Endothelial cell of umbilical vein (primary cell): ENCODE data around the gene GNB1. TPM values are rescaled to one million over a fixed set of nuclear protein-coding genes. Genes with fewer than 3 reads are reported as not detected.

ENCODE experiments used
- BruUV-seq: library from RNA; stranded (reverse); fragments of 400-500 nt; replicated peaks from 2 replicates; lab custom pipeline; 2021; lab: Mats Ljungman, UMichigan
- CTCF ChIA-PET: fragments of 300-600, 350-600 bp; sonication (Branson Sonifier 250); formaldehyde crosslinking; loops from one replicate; lab custom pipeline; 2021; ENCODE audit warnings: antibody characterized with exemption, inconsistent platforms; lab: Charles Lee
- POLR2A ChIA-PET: fragments of 300-600, 350-600 bp; sonication (Branson Sonifier 250); formaldehyde crosslinking; loops from one replicate; lab custom pipeline; 2021; ENCODE audit warnings: antibody characterized with exemption, inconsistent platforms; lab: Charles Lee
- DNase-seq: peaks from one replicate; pipeline ENCODE4 v3.0.0-alpha.2; 2011; ENCODE audit warnings: low read depth, low spot score
- FAIRE-seq: peaks from 2 replicates; lab custom pipeline; 2011; peaks lifted over from hg19 to GRCh38; lab: Jason Lieb, UNC
- H2AFZ ChIP-seq: 2 replicates; pipeline ENCODE4 v1.6.0; 2012; ENCODE audit warnings: low read depth, low read length, control low read depth, inconsistent platforms
- H3K27ac ChIP-seq: 2 replicates; pipeline ENCODE4 v1.5.1; 2011; ENCODE audit warnings: low read depth, mild to moderate bottlenecking, control low read depth, low read length, moderate library complexity; ENCODE audit not compliant: insufficient read depth
- H3K27me3 ChIP-seq, 2 experiments: 2 replicates each; pipeline versions ENCODE4 v1.6.0 to v1.6.1; 2011; ENCODE audit warnings: low read length in 2 of 2, mixed read lengths in 1 of 2; ENCODE audit not compliant: control insufficient read depth in 2 of 2, insufficient read depth in 2 of 2
- H3K36me3 ChIP-seq, 2 experiments: 2 replicates in 1 of 2; 3 replicates in 1 of 2; pipeline ENCODE4 v1.5.1; 2011; ENCODE audit warnings: low read length in 2 of 2, mild to moderate bottlenecking in 1 of 2, moderate library complexity in 1 of 2; ENCODE audit not compliant: control insufficient read depth in 2 of 2, insufficient read depth in 2 of 2; ENCODE audit errors: extremely low read depth in 1 of 2
- H3K4me1 ChIP-seq: 3 replicates; pipeline ENCODE4 v1.5.1; 2011; ENCODE audit warnings: mild to moderate bottlenecking, low read length; ENCODE audit not compliant: control insufficient read depth, insufficient read depth; ENCODE audit errors: extremely low read depth
- H3K4me2 ChIP-seq: 2 replicates; pipeline ENCODE4 v1.6.1; 2011; ENCODE audit warnings: low read length, control low read depth, mixed read lengths; ENCODE audit not compliant: insufficient read depth
- H3K4me3 ChIP-seq, 3 experiments: fragments of 200-600 bp in 1 of 3; sonication (generic), shearing (Covaris generic) in 1 of 3; replicated peaks in 1 of 3; 2 replicates each; pipeline ENCODE4 v1.5.1; 2011 to 2016; ENCODE audit warnings: control low read depth in 3 of 3, low read length in 3 of 3, mild to moderate bottlenecking in 2 of 3, inconsistent platforms in 1 of 3, low read depth in 1 of 3, moderate library complexity in 1 of 3; ENCODE audit not compliant: insufficient read depth in 1 of 3
- H3K79me2 ChIP-seq: 2 replicates; pipeline ENCODE4 v1.6.0; 2012; ENCODE audit warnings: low read length, inconsistent platforms; ENCODE audit not compliant: control insufficient read depth, insufficient read depth
- H3K9ac ChIP-seq: replicated peaks from 2 replicates; pipeline ENCODE3; 2011; ENCODE audit warnings: low read length, control low read depth; ENCODE audit not compliant: insufficient read depth; ENCODE audit errors: extremely low read depth
- H3K9me1 ChIP-seq: replicated peaks from 3 replicates; pipeline ENCODE4 v1.6.0; 2011; ENCODE audit warnings: mild to moderate bottlenecking, low read length; ENCODE audit not compliant: control insufficient read depth, insufficient read depth; ENCODE audit errors: extremely low read depth
- H3K9me3 ChIP-seq: replicated peaks from 2 replicates; pipeline ENCODE4 v1.5.1; 2012; ENCODE audit warnings: low read length, inconsistent platforms; ENCODE audit not compliant: control insufficient read depth, insufficient read depth
- H4K20me1 ChIP-seq: replicated peaks from 2 replicates; pipeline ENCODE3; 2011; ENCODE audit warnings: mild to moderate bottlenecking, low read length; ENCODE audit not compliant: control insufficient read depth, insufficient read depth; ENCODE audit errors: extremely low read depth
- EZH2 ChIP-seq: IDR thresholded peaks from 2 replicates; pipeline ENCODE4 v1.6.1; 2012; ENCODE audit warnings: borderline replicate concordance, low read depth, mild to moderate bottlenecking, moderate library complexity, low read length, inconsistent platforms; ENCODE audit not compliant: severe bottlenecking
- FOS ChIP-seq: IDR thresholded peaks from 2 replicates; pipeline ENCODE4 v1.6.1; 2011; ENCODE audit warnings: mild to moderate bottlenecking, low read length, moderate library complexity, borderline replicate concordance; ENCODE audit not compliant: insufficient read depth
- GATA2 ChIP-seq: IDR thresholded peaks from 2 replicates; pipeline ENCODE4 v1.7.0; 2011; ENCODE audit warnings: low read depth, mild to moderate bottlenecking, moderate library complexity, mixed read lengths, low read length; ENCODE audit not compliant: insufficient read length, insufficient read depth
- JUN ChIP-seq: IDR thresholded peaks from 2 replicates; pipeline ENCODE4 v1.6.1; 2011; ENCODE audit warnings: borderline replicate concordance, low read depth; ENCODE audit not compliant: insufficient read length, insufficient read depth
- MAX ChIP-seq: IDR thresholded peaks from 2 replicates; pipeline ENCODE4 v1.6.1; 2011; ENCODE audit not compliant: insufficient read depth, insufficient read length
- MYC ChIP-seq: IDR thresholded peaks from one replicate; pipeline ENCODE4 v1.6.1; 2011; ENCODE audit warnings: mild to moderate bottlenecking, low read depth, low read length
- POLR2A ChIP-seq: IDR thresholded peaks from 2 replicates; pipeline ENCODE4 v1.6.1; 2012; ENCODE audit warnings: low read depth, mild to moderate bottlenecking, control low read depth, low read length
- POLR2AphosphoS5 ChIP-seq: IDR thresholded peaks from 2 replicates; pipeline ENCODE4 v1.6.1; 2012; ENCODE audit warnings: low read depth, mild to moderate bottlenecking, control low read depth, low read length, moderate library complexity; ENCODE audit not compliant: insufficient read depth
- dilution Hi-C: fragments of 300-500 bp; cut with MboI; formaldehyde crosslinking; loops from one replicate; pipeline ENCODE4 v1.15.0; 2019; ENCODE audit warnings: low sequenced_read_pairs; ENCODE audit not compliant: extremely low pct_ligation_motif_present
- intact Hi-C: fragments of 100-400 bp; cut with micrococcal nuclease; formaldehyde crosslinking; loops from one replicate; pipeline ENCODE4 v1.10.0; 2022
- polyA plus RNA-seq, 4 experiments: library from polyadenylated mRNA; depleted of rRNA in 3 of 4; stranded (reverse) in 3 of 4; unstranded in 1 of 4; fragments of >200 nt; gene quantifications; 2 replicates each; pipeline versions ENCODE4 v1.2.1 to v1.2.3, GENCODE V29; 2011 to 2012; ENCODE audit warnings: missing spikeins in 1 of 4
- total RNA-seq: library from RNA; stranded (reverse); gene quantifications from 2 replicates; pipeline ENCODE4 v1.2.3, GENCODE V29; 2021
- TF ChIP-seq, protein P1 (sequence below), 2 donors: IDR thresholded peaks; 1 replicate in 1 of 2; 2 replicates in 1 of 2; pipeline ENCODE4 v1.5.1; 2011; ENCODE audit warnings: low read length in 2 of 2, mild to moderate bottlenecking in 2 of 2, moderate library complexity in 2 of 2, control low read depth in 1 of 2, inconsistent platforms in 1 of 2, low read depth in 1 of 2; ENCODE audit not compliant: insufficient read depth in 1 of 2; ENCODE audit errors: extremely low read depth in 1 of 2

Gene GNB1
- total and polyA plus RNA-seq, 2 donors (not counting 3 experiments of a cell fraction or from before 2014, with no cell fraction given): 501 to 529 TPM

DNA sequence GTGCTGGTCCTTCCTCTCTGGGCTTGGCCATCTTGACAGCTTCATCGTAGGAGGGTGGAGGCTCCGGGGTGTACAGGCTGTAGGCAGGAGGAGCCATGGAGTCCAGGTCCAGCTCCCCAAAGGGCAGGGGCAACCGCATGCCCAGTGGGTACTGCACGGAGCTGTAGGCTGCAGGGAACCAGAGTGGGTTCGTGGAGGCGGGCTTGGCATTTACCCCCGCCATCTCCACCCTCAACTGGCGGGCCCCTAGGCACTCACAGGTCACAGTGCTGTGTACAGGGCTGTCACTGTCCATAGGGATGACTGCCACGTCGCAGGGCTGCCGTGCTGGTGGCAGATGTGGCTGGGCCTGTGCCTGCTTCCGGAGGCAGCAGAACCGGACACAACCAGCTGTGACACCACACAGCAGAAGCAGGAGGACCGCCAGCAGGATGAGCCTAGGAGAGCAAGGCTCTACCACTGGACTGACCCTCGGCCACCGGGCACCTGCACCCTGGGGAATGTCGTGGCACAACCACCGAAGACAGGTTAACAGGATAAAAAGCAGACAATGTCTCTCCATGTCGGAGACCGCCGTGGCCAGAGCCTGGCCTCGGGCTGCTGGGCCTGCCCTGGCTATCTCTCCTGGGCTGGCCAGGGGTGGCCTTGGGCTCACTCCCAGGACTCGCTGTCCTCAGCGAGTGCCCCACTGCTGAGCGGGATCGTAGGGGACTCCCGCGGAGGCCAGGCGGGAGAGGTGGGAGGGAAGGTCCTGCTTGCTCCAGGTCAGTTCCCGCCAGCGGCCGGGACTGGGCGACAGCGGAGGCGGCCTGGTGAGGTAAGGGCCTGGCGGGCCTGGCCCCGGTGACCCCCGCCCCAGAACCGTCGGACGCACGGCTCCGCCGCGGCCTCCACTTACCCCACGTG lies 27.4 kb upstream of the GNB1 start:
- H3K9ac ChIP-seq: peak overlapping the region; percentile 29
- BruUV-seq: no TSS peak
- H3K27ac ChIP-seq: no peak overlapping the region
- H3K4me1 ChIP-seq: peaks cover 5% of the 10 kb centered on the region
- no peak for FAIRE-seq
- intact Hi-C loops: loop anchor here (10.0 kb wide), 1 partner anchor 217 kb away; no protein-coding TSS in a partner anchor
- H3K4me2 ChIP-seq: peak overlapping the region; percentile 52
- H3K27me3 ChIP-seq: no peaks in the 10 kb centered on the region
- no peaks in the 10 kb centered on the region for H3K9me1 ChIP-seq
- CTCF ChIA-PET: interaction anchor here (2.3 kb wide), 1 partner anchor 10 kb away, joined by 7 read pairs; no protein-coding TSS in a partner anchor
- POLR2A ChIA-PET: no interaction called here
- dilution Hi-C loops: no loop called here
- no peaks in the 10 kb centered on the region for H3K9me3 ChIP-seq
- TF ChIP-seq EZH2: no peak
- H3K36me3 ChIP-seq: no peaks in the 10 kb centered on the region
- peak overlapping the region in 1 of 3 experiments; percentile 40 for H3K4me3 ChIP-seq
- peak overlapping the region; percentile 65 for H2AFZ ChIP-seq
- no peaks in the 10 kb centered on the region for H4K20me1 ChIP-seq
- DNase-seq: no peak
- H3K79me2 ChIP-seq: no peaks in the 10 kb centered on the region

DNA sequence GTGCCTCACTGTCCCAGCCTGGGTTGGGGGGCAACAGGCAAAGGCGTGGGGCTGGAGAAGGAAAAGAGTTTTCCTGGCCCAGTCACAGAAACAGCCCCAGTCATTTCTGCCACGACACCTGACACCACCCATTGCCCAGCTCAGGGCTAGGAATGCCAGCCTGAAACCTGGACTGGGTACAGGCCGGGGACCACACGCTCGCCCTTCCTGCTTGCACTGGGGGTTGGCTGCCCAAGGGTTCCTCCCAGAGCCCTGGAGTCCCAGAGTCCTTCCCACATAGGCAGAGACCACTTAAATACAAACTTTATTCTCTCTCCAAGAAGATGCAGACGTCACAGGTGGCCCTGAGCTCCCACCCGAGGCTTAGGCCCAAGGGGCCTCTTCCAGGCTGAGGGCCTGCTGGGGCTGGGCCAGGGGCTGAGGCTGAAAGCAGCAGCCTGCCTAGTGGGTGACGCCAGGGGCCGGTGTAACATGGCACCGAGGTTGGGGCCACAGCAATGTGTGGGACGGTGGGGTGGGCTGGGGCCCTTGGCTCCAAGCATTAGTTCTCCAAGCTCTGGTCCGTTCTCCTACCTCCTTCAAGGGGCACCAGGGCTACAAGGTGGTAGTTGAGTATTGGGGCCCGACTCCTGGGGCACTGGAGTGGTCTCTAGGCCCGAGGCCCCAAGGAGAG lies 26.6 kb upstream of the GNB1 start:
- H3K4me1 ChIP-seq: peaks cover 5% of the 10 kb centered on the region
- H3K9me1 ChIP-seq: no peaks in the 10 kb centered on the region
- BruUV-seq: no TSS peak
- no peaks in the 10 kb centered on the region for H3K36me3 ChIP-seq
- no peaks in the 10 kb centered on the region for H3K9me3 ChIP-seq
- H3K79me2 ChIP-seq: no peaks in the 10 kb centered on the region
- dilution Hi-C loops: no loop called here
- H3K4me2 ChIP-seq: no peak overlapping the region
- H4K20me1 ChIP-seq: no peaks in the 10 kb centered on the region
- ChIA-PET POLR2A (no interaction called here), CTCF (interaction anchor here (2.3 kb wide), 1 partner anchor 9 kb away, joined by 7 read pairs; no protein-coding TSS in a partner anchor)
- no peak overlapping the region for H3K9ac ChIP-seq
- no peak overlapping the region for H3K27ac ChIP-seq
- DNase-seq (no peak), FAIRE-seq (no peak)
- H3K4me3 ChIP-seq: no peak overlapping the region
- intact Hi-C loops: loop anchor here (10.0 kb wide), 1 partner anchor 217 kb away; no protein-coding TSS in a partner anchor
- H3K27me3 ChIP-seq: no peaks in the 10 kb centered on the region
- H2AFZ ChIP-seq: no peak overlapping the region
- TF ChIP-seq GATA2 (no peak), JUN (no peak), MYC (no peak), POLR2A (no peak), MAX (no peak), FOS (no peak), EZH2 (no peak), POLR2AphosphoS5 (no peak)
- TF ChIP-seq, protein P1, sequence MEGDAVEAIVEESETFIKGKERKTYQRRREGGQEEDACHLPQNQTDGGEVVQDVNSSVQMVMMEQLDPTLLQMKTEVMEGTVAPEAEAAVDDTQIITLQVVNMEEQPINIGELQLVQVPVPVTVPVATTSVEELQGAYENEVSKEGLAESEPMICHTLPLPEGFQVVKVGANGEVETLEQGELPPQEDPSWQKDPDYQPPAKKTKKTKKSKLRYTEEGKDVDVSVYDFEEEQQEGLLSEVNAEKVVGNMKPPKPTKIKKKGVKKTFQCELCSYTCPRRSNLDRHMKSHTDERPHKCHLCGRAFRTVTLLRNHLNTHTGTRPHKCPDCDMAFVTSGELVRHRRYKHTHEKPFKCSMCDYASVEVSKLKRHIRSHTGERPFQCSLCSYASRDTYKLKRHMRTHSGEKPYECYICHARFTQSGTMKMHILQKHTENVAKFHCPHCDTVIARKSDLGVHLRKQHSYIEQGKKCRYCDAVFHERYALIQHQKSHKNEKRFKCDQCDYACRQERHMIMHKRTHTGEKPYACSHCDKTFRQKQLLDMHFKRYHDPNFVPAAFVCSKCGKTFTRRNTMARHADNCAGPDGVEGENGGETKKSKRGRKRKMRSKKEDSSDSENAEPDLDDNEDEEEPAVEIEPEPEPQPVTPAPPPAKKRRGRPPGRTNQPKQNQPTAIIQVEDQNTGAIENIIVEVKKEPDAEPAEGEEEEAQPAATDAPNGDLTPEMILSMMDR (IDR thresholded peaks at IDR 0.05; ENCODE audit: extremely low read depth in 1 of 2, insufficient read depth in 1 of 2, low read depth in 1 of 2, low read length in 2 of 2): no peak
